K562 (cell line): ENCODE data around the gene PIGT. TPM values are rescaled to one million over a fixed set of nuclear protein-coding genes. Genes with fewer than 3 reads are reported as not detected.

Experiments used
- BRD9 ChIP-seq: fragments of 450-650 bp; IDR thresholded peaks from 2 replicates; pipeline ENCODE4 v1.6.1; 2018; ENCODE audit warnings: low read depth; ENCODE audit not compliant: partially characterized antibody
- ETV1 ChIP-seq: fragments of 450-650 bp; conservative IDR thresholded peaks from 2 replicates; pipeline ENCODE4 v1.6.1; 2016; ENCODE audit warnings: missing genetic modification characterization, control low read depth, low read depth, missing compliant biosample characterization
- FOXM1 ChIP-seq, 2 experiments: fragments of 450-650 bp in 1 of 2; sonication (generic) in 1 of 2; formaldehyde crosslinking in 1 of 2; IDR thresholded peaks; 2 replicates each; pipeline versions ENCODE4 v1.6.1 to v1.9.0; 2017 to 2022; ENCODE audit warnings: low read depth in 2 of 2, mild to moderate bottlenecking in 2 of 2, missing genetic modification reagents in 1 of 2, moderate library complexity in 1 of 2
- GATAD2B ChIP-seq: fragments of 450-650 bp; IDR thresholded peaks from 2 replicates; pipeline ENCODE4 v1.6.1; 2017; ENCODE audit warnings: mild to moderate bottlenecking, borderline replicate concordance
- HDAC1 ChIP-seq, 2 experiments: fragments of 450-650 bp; IDR thresholded peaks; 2 replicates each; pipeline ENCODE4 v1.6.1; 2016 to 2017; ENCODE audit warnings: inconsistent platforms in 1 of 2, mild to moderate bottlenecking in 1 of 2, moderate library complexity in 1 of 2
- PTTG1 ChIP-seq: fragments of 450-650 bp; IDR thresholded peaks from 2 replicates; pipeline ENCODE4 v1.6.1; 2016; ENCODE audit warnings: low read depth, mild to moderate bottlenecking, missing genetic modification characterization, missing compliant biosample characterization
- SMAD4 ChIP-seq: fragments of 250-450 bp; sonication (Bioruptor Pico); conservative IDR thresholded peaks from 2 replicates; pipeline ENCODE4 v1.8.0; 2021; ENCODE audit warnings: inconsistent platforms, mild to moderate bottlenecking, moderate library complexity
- ZNF133 ChIP-seq: fragments of 250-450 bp; sonication (Bioruptor Pico); IDR thresholded peaks from 2 replicates; pipeline ENCODE4 v1.4.0; 2020; ENCODE audit warnings: mild to moderate bottlenecking
- polyA plus RNA-seq, 8 experiments: library from polyadenylated mRNA; depleted of rRNA in 4 of 8; stranded (reverse) in 5 of 8; unstranded in 3 of 8; fragments of >200 nt; fragmentation: Nextera tagmentation in 2 of 8; fragmentation: Illumina TruSeq in 1 of 8; extraction: Ambion mirVana in 2 of 8; extraction: Trizol in 1 of 8; gene quantifications; 2 replicates each; pipeline versions ENCODE4 v1.2.1 to v1.2.3, GENCODE V29; 2011 to 2014; ENCODE audit warnings: inconsistent platforms in 1 of 8, missing spikeins in 1 of 8
- total RNA-seq, 7 experiments: library from RNA; depleted of rRNA in 6 of 7; stranded (reverse); fragments of >200 nt in 6 of 7; fragmentation: Illumina TruSeq in 2 of 7; extraction: Trizol in 2 of 7; gene quantifications; 2 replicates each; pipeline versions ENCODE4 v1.2.1 to v1.2.3, GENCODE V29; 2011 to 2021; ENCODE audit warnings: low replicate concordance in 1 of 7
- TF ChIP-seq, protein P1 (sequence below): fragments of 450-650 bp; formaldehyde crosslinking; IDR thresholded peaks from 2 replicates; pipeline ENCODE4 v1.4.0; 2022; ENCODE audit warnings: mild to moderate bottlenecking, moderate library complexity
- TF ChIP-seq, protein P2 (sequence below): fragments of 250-450 bp; sonication (Bioruptor Pico); IDR thresholded peaks from 2 replicates; pipeline ENCODE4 v1.4.0; 2020; ENCODE audit warnings: borderline replicate concordance
- TF ChIP-seq, protein P3 (sequence below): IDR thresholded peaks from 2 replicates; pipeline ENCODE4 v1.6.1; 2011; ENCODE audit warnings: borderline replicate concordance, low read depth, mild to moderate bottlenecking, moderate library complexity, low read length; ENCODE audit not compliant: insufficient read depth, poor library complexity, severe bottlenecking
- TF ChIP-seq, protein P4 (sequence below): fragments of 450-650 bp; IDR thresholded peaks from 2 replicates; pipeline ENCODE4 v1.6.1; 2017; ENCODE audit warnings: antibody characterized with exemption, mild to moderate bottlenecking
- TF ChIP-seq, protein P5 (sequence below): fragments of 450-650 bp; formaldehyde crosslinking; IDR thresholded peaks from 2 replicates; pipeline ENCODE4 v1.4.0; 2020; ENCODE audit warnings: mild to moderate bottlenecking, mixed read lengths

Gene PIGT
- total and polyA plus RNA-seq, 9 of the 15 experiments (the other 6 are each of a cell fraction or from before 2014, with no cell fraction given), result 14.6 to 108 (median 46.9) TPM

DNA sequence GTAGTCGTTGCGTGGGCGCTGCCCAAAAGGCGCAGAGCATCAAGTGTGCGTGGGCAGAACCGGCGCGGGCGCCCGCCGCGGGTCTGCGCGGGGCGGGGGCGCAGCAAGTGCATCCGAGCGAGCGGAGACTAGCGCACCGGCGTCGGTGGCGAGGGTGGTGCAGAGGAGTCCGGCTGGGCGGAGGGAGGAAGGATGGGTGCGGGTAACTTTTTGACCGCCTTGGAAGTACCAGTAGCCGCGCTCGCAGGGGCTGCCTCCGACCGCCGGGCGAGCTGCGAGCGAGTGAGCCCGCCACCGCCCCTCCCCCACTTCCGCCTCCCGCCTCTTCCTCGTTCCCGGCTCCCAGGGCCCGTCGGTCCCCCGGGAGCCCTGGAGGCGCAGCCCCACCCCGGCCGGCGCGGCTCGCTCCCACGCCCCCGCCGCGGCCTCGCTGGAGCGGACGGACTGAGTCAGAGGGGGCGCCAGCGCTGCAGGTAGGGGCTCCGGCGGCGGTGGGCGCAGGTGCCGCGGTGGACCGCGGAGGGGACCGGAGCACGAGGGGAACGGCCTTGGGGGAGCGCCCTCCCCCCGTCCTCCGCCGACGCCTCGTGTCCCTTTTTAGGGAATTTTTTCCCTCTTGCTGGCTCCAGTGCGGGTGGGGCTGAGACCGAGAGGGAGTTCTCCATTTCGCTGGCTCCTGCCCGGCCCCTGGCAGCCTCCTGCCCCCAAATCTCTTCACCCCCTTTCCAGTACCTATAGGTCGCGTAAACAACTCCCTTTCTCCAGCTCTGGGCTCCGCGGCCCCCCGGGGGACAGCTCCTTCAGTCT is 9.5 kb upstream of the PIGT start (continued):
- TF ChIP-seq GATAD2B (peak; percentile 83), SMAD4 (peak; percentile 69), PTTG1 (tag) (no peak), FOXM1 (IDR thresholded peaks at IDR 0.05; ENCODE audit: low read depth) (no peak), FOXM1 (CRISPR knock-in tag; IDR thresholded peaks at IDR 0.05; ENCODE audit: low read depth) (no peak), ZNF133 (CRISPR knock-in tag) (no peak), ETV1 (tag) (0 out of 2 replicates have a peak, but pooled peaks have one; percentile 18), BRD9 (no peak), HDAC1 (IDR thresholded peaks at IDR 0.05) (0 out of 4 replicates have a peak, but pooled peaks of 1 of the 2 experiments have one; percentile 0)
- TF ChIP-seq, protein P1, sequence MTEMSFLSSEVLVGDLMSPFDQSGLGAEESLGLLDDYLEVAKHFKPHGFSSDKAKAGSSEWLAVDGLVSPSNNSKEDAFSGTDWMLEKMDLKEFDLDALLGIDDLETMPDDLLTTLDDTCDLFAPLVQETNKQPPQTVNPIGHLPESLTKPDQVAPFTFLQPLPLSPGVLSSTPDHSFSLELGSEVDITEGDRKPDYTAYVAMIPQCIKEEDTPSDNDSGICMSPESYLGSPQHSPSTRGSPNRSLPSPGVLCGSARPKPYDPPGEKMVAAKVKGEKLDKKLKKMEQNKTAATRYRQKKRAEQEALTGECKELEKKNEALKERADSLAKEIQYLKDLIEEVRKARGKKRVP (CRISPR knock-in tag), result no peak
- TF ChIP-seq, protein P2, sequence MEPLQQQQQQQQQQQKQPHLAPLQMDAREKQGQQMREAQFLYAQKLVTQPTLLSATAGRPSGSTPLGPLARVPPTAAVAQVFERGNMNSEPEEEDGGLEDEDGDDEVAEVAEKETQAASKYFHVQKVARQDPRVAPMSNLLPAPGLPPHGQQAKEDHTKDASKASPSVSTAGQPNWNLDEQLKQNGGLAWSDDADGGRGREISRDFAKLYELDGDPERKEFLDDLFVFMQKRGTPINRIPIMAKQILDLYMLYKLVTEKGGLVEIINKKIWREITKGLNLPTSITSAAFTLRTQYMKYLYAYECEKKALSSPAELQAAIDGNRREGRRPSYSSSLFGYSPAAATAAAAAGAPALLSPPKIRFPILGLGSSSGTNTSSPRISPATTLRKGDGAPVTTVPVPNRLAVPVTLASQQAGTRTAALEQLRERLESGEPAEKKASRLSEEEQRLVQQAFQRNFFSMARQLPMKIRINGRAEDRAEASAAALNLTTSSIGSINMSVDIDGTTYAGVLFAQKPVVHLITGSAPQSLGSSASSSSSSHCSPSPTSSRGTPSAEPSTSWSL, result no peak
- TF ChIP-seq, protein P3, sequence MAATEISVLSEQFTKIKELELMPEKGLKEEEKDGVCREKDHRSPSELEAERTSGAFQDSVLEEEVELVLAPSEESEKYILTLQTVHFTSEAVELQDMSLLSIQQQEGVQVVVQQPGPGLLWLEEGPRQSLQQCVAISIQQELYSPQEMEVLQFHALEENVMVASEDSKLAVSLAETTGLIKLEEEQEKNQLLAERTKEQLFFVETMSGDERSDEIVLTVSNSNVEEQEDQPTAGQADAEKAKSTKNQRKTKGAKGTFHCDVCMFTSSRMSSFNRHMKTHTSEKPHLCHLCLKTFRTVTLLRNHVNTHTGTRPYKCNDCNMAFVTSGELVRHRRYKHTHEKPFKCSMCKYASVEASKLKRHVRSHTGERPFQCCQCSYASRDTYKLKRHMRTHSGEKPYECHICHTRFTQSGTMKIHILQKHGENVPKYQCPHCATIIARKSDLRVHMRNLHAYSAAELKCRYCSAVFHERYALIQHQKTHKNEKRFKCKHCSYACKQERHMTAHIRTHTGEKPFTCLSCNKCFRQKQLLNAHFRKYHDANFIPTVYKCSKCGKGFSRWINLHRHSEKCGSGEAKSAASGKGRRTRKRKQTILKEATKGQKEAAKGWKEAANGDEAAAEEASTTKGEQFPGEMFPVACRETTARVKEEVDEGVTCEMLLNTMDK, result peak; percentile 8
- TF ChIP-seq, protein P4, sequence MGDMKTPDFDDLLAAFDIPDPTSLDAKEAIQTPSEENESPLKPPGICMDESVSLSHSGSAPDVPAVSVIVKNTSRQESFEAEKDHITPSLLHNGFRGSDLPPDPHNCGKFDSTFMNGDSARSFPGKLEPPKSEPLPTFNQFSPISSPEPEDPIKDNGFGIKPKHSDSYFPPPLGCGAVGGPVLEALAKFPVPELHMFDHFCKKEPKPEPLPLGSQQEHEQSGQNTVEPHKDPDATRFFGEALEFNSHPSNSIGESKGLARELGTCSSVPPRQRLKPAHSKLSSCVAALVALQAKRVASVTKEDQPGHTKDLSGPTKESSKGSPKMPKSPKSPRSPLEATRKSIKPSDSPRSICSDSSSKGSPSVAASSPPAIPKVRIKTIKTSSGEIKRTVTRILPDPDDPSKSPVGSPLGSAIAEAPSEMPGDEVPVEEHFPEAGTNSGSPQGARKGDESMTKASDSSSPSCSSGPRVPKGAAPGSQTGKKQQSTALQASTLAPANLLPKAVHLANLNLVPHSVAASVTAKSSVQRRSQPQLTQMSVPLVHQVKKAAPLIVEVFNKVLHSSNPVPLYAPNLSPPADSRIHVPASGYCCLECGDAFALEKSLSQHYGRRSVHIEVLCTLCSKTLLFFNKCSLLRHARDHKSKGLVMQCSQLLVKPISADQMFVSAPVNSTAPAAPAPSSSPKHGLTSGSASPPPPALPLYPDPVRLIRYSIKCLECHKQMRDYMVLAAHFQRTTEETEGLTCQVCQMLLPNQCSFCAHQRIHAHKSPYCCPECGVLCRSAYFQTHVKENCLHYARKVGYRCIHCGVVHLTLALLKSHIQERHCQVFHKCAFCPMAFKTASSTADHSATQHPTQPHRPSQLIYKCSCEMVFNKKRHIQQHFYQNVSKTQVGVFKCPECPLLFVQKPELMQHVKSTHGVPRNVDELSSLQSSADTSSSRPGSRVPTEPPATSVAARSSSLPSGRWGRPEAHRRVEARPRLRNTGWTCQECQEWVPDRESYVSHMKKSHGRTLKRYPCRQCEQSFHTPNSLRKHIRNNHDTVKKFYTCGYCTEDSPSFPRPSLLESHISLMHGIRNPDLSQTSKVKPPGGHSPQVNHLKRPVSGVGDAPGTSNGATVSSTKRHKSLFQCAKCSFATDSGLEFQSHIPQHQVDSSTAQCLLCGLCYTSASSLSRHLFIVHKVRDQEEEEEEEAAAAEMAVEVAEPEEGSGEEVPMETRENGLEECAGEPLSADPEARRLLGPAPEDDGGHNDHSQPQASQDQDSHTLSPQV, result 0 out of 2 replicates have a peak, but pooled peaks have one; percentile 42
- TF ChIP-seq, protein P5, sequence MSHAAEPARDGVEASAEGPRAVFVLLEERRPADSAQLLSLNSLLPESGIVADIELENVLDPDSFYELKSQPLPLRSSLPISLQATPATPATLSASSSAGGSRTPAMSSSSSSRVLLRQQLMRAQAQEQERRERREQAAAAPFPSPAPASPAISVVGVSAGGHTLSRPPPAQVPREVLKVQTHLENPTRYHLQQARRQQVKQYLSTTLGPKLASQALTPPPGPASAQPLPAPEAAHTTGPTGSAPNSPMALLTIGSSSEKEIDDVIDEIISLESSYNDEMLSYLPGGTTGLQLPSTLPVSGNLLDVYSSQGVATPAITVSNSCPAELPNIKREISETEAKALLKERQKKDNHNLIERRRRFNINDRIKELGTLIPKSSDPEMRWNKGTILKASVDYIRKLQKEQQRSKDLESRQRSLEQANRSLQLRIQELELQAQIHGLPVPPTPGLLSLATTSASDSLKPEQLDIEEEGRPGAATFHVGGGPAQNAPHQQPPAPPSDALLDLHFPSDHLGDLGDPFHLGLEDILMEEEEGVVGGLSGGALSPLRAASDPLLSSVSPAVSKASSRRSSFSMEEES (CRISPR knock-in tag), result no peak
